GM12878 (cell line): Measurements from ENCODE around the gene PTS. TPM values are rescaled to one million over a fixed set of nuclear protein-coding genes. Genes with fewer than 3 reads are reported as not detected.

Experiments used
- ATAC-seq: fragments of 200-7000 bp; cut with Tn5 transposase; 3 replicates; pipeline ENCODE4 v1.9.1; 2020; ENCODE audit warnings: mild to moderate bottlenecking, moderate library complexity
- BruUV-seq: library from RNA; stranded (reverse); fragments of 400-500 nt; replicated peaks from 2 replicates; lab custom pipeline; 2021; lab: Mats Ljungman, UMichigan
- CTCF ChIA-PET: fragments of 300-600 bp; sonication (Branson Sonifier 250); formaldehyde crosslinking; extraction: SDS; loops from one replicate; lab custom pipeline; 2021; ENCODE audit warnings: inconsistent platforms; lab: Yijun Ruan, JAX
- POLR2A ChIA-PET: fragments of 350-600 bp; formaldehyde crosslinking; extraction: SDS; loops from one replicate; lab custom pipeline; 2021; ENCODE audit warnings: inconsistent platforms; lab: Charles Lee
- RAD21 ChIA-PET: fragments of 300-600 bp; sonication (Branson Sonifier 250); formaldehyde crosslinking; loops from one replicate; lab custom pipeline; 2023; ENCODE audit warnings: antibody characterized with exemption; ENCODE audit not compliant: unreplicated experiment; lab: Charles Lee
- SMC1A ChIA-PET: fragments of 300-600 bp; sonication (Branson Sonifier 250); formaldehyde crosslinking; loops from one replicate; lab custom pipeline; 2023; ENCODE audit not compliant: unreplicated experiment, uncharacterized antibody; lab: Charles Lee
- DNase-seq: peaks from one replicate; pipeline ENCODE4 v3.0.0-alpha.2; 2011; ENCODE audit warnings: low read depth, low spot score
- FAIRE-seq: peaks from 3 replicates; lab custom pipeline; 2011; peaks lifted over from hg19 to GRCh38; lab: Jason Lieb, UNC
- H2AFZ ChIP-seq: 2 replicates; pipeline ENCODE4 v1.6.0; 2011; ENCODE audit warnings: low read depth, low read length, control low read depth; ENCODE audit not compliant: control insufficient read depth
- H3K27ac ChIP-seq: 2 replicates; pipeline ENCODE4 v1.5.1; 2011; ENCODE audit warnings: control low read depth; ENCODE audit not compliant: control insufficient read depth, insufficient read depth
- H3K27me3 ChIP-seq, 2 experiments: replicated peaks in 1 of 2; 2 replicates each; pipeline versions ENCODE4 v1.6.0 to v1.6.1; 2011; ENCODE audit warnings: low read length in 1 of 2; ENCODE audit not compliant: control insufficient read depth in 2 of 2, insufficient read depth in 2 of 2
- H3K36me3 ChIP-seq, 2 experiments: 2 replicates each; pipeline ENCODE4 v1.5.1; 2011; ENCODE audit warnings: low read length in 1 of 2; ENCODE audit not compliant: control insufficient read depth in 2 of 2, insufficient read depth in 2 of 2
- H3K4me1 ChIP-seq: 2 replicates; pipeline ENCODE4 v1.6.1; 2011; ENCODE audit warnings: mild to moderate bottlenecking, low read length, moderate library complexity, mixed read lengths; ENCODE audit not compliant: control insufficient read depth, insufficient read depth
- H3K4me2 ChIP-seq: 2 replicates; pipeline ENCODE4 v1.6.0; 2011; ENCODE audit warnings: control low read depth; ENCODE audit not compliant: control insufficient read depth, insufficient read depth
- H3K4me3 ChIP-seq: fragments of 200-600 bp; sonication (generic); 2 replicates; pipeline ENCODE4 v1.5.1; 2016
- H3K79me2 ChIP-seq: 2 replicates; pipeline ENCODE4 v1.6.0; 2011; ENCODE audit warnings: low read length; ENCODE audit not compliant: control insufficient read depth, insufficient read depth
- H3K9ac ChIP-seq: 2 replicates; pipeline ENCODE4 v1.8.0; 2011; ENCODE audit warnings: low read length, control low read depth, mixed read lengths; ENCODE audit not compliant: control insufficient read depth, insufficient read depth
- H3K9me3 ChIP-seq: replicated peaks from 3 replicates; pipeline ENCODE4 v1.5.1; 2011; ENCODE audit warnings: mild to moderate bottlenecking, low read length; ENCODE audit not compliant: control insufficient read depth, insufficient read depth
- H4K20me1 ChIP-seq: 2 replicates; pipeline ENCODE4 v1.6.0; 2011; ENCODE audit not compliant: control insufficient read depth, insufficient read depth
- ASH2L ChIP-seq: fragments of 300-600, 200-600 bp; sonication (generic); IDR thresholded peaks from 2 replicates; pipeline ENCODE4 v1.6.1; 2017; ENCODE audit warnings: low read depth, mild to moderate bottlenecking, borderline replicate concordance
- NR2C1 ChIP-seq: fragments of 450-650 bp; IDR thresholded peaks from 2 replicates; pipeline ENCODE4 v1.6.1; 2017; ENCODE audit warnings: antibody characterized with exemption, mild to moderate bottlenecking, moderate library complexity
- WGBS: methylation state at CpG from one replicate; pipeline ENCODE4 v1.1.6; 2016; ENCODE audit warnings: low lambda C conversion rate; ENCODE audit not compliant: insufficient replicate concordance, insufficient coverage; ENCODE audit errors: missing lambda C conversion rate; 5-methylcytosine and 5-hydroxymethylcytosine counted together
- in situ Hi-C: fragments of 300-500 bp; cut with MboI; formaldehyde crosslinking; loops from 9 replicates; pipeline ENCODE4 v1.14.3; 2018; ENCODE audit warnings: mixed read lengths
- intact Hi-C: fragments of 100-400 bp; cut with micrococcal nuclease; formaldehyde crosslinking; loops from one replicate; pipeline ENCODE4 v1.14.2; 2022; ENCODE audit not compliant: unreplicated experiment
- polyA plus RNA-seq, 11 experiments: library from polyadenylated mRNA; depleted of rRNA in 4 of 11; unstranded in 6 of 11; stranded (reverse) in 5 of 11; fragments of >200 nt; fragmentation: Nextera tagmentation in 4 of 11; fragmentation: Illumina TruSeq in 1 of 11; extraction: Ambion mirVana in 4 of 11; extraction: Trizol in 1 of 11; gene quantifications; 1 replicate in 1 of 11; 2 replicates in 10 of 11; pipeline versions ENCODE4 v1.2.1 to v1.2.3, GENCODE V29; 2011 to 2016; ENCODE audit warnings: inconsistent platforms in 2 of 11, missing spikeins in 2 of 11, low read depth in 1 of 11
- small RNA-seq: library from RNA; depleted of rRNA; stranded (forward); fragments of <200 nt; gene quantifications from one replicate; pipeline ENCODE3, GENCODE V24; 2014
- total RNA-seq, 4 experiments: library from RNA; depleted of rRNA in 3 of 4; stranded (reverse); fragments of >200 nt in 3 of 4; fragmentation: Illumina TruSeq in 1 of 4; extraction: Trizol in 1 of 4; gene quantifications; 2 replicates each; pipeline versions ENCODE4 v1.2.1 to v1.2.3, GENCODE V29; 2013 to 2021

Gene PTS
- total and polyA plus RNA-seq, 10 of the 15 experiments (the other 5 are each of a cell fraction or from before 2014, with no cell fraction given) = 11.7 to 47.6 (median 15.5) TPM

DNA sequence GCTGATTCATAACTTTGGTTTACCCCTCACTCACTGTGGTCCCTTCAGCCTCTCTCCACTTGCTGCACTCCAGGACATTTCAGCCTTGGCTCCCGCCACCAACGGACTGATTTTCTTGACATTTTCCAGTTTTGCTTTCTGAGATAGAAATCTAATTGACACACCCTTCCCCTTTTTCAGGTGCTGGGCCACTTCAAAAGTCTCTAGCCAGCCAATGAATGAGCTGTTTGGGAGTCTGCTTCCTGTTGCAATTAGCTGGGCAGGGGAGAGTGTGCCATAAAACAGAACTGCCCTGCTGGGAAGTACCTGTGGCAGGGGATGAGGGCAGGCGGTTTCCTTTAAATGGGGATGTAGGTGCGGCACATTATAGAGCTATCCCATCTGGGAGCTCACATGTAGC is 55.5 kb downstream of the PTS start:
- SMC1A ChIA-PET = interaction anchor here (0.7 to 8.4 kb wide), 7 partner anchors 11 to 1008 kb away, joined by 3 to 161 read pairs (median 4); partner anchors contain the start of gene PTS
- Histone ChIP-seq H3K9me3 (no peaks in the 10 kb centered on the region), H3K4me3 (no peak overlapping the region), H2AFZ (no peak overlapping the region), H3K27me3 (no peaks in the 10 kb centered on the region), H3K79me2 (no peaks in the 10 kb centered on the region), H4K20me1 (no peaks in the 10 kb centered on the region), H3K9ac (no peak overlapping the region), H3K4me2 (no peak overlapping the region), H3K27ac (no peak overlapping the region), H3K36me3 (no peaks in the 10 kb centered on the region), H3K4me1 (no peaks in the 10 kb centered on the region)
- CTCF ChIA-PET = interaction anchor here (0.5 to 9.3 kb wide), 16 partner anchors 7 to 1249 kb away, joined by 3 to 314 read pairs (median 5); partner anchors contain the start of gene PTS
- TF ChIP-seq ASH2L = no peak
- TF ChIP-seq NR2C1 = no peak
- in situ Hi-C loops (loop anchor here (5.0 kb wide), 1 partner anchor 169 kb away; no protein-coding TSS in a partner anchor), intact Hi-C loops (loop anchor here (2.0 kb wide), 1 partner anchor 347 kb away; no protein-coding TSS in a partner anchor)
- RAD21 ChIA-PET = interaction anchor here (1.1 to 3.7 kb wide), 5 partner anchors 62 to 1008 kb away, joined by 3 to 62 read pairs (median 14); no protein-coding TSS in a partner anchor
- 3% methylated on average over 4 of the region's 4 CpGs for WGBS
- DNase-seq (no peak), FAIRE-seq (no peak), ATAC-seq (no peak)
- POLR2A ChIA-PET = interaction anchor here (0.6 kb wide), 1 partner anchor 40 kb away, joined by 3 read pairs; no protein-coding TSS in a partner anchor
- no TSS peak for BruUV-seq

Small RNA genes lying within 50 kb of the gene (small RNA-seq; reads per million reads assigned to genes)
- not detected for gene MRPS36P4

Other genes starting within 250 kb of the PTS start
Only the 7 nearest of the 9 such genes appear.
- 16.3 and 20.6 TPM in 2 replicates for gene NKAPD1, start 152.1 kb upstream of the PTS start, total RNA-seq (2014; rRNA removed)
- gene NKAPD1, start 152.1 kb upstream of the PTS start, total RNA-seq (2014; rRNA removed; fragmentation: Illumina TruSeq; extraction: Trizol) = 38.7 TPM in 2 replicates
- 18.1 and 19.2 TPM in 2 replicates for gene NKAPD1, start 152.1 kb upstream of the PTS start, total RNA-seq (2021)
- gene NKAPD1, start 152.1 kb upstream of the PTS start, polyA plus RNA-seq (2011; rRNA removed) = 22.3 and 37.5 TPM in 2 replicates
- 43.3 and 53.9 TPM in 2 replicates for gene NKAPD1, start 152.1 kb upstream of the PTS start, polyA plus RNA-seq (2014; fragmentation: Illumina TruSeq; extraction: Trizol)
- gene NKAPD1, start 152.1 kb upstream of the PTS start, polyA plus RNA-seq (2014; fragmentation: Nextera tagmentation; extraction: Ambion mirVana) = 10 to 100 TPM in 1 of 2 experiments, 1 to 10 TPM in 1; 9.6 to 11.5 TPM
- 14.7 and 17.6 TPM in 2 replicates for gene NKAPD1, start 152.1 kb upstream of the PTS start, polyA plus RNA-seq (2014; rRNA removed)
- 10 to 100 TPM; 19.2 to 21.5 TPM for gene NKAPD1, start 152.1 kb upstream of the PTS start, polyA plus RNA-seq (2016; fragmentation: Nextera tagmentation; extraction: Ambion mirVana)
- 143 and 155 TPM in 2 replicates for gene TIMM8B, start 139.7 kb upstream of the PTS start, total RNA-seq (2014; rRNA removed)
- 71.5 and 76.0 TPM in 2 replicates for gene TIMM8B, start 139.7 kb upstream of the PTS start, total RNA-seq (2014; rRNA removed; fragmentation: Illumina TruSeq; extraction: Trizol)
- 72.7 and 83.0 TPM in 2 replicates for gene TIMM8B, start 139.7 kb upstream of the PTS start, total RNA-seq (2021)
- gene TIMM8B, start 139.7 kb upstream of the PTS start, polyA plus RNA-seq (2011; rRNA removed) = 76.8 and 92.4 TPM in 2 replicates
- 26.4 and 64.9 TPM in 2 replicates for gene TIMM8B, start 139.7 kb upstream of the PTS start, polyA plus RNA-seq (2014; fragmentation: Illumina TruSeq; extraction: Trizol)
- 100 to 1,000 TPM; 247 to 271 TPM for gene TIMM8B, start 139.7 kb upstream of the PTS start, polyA plus RNA-seq (2014; fragmentation: Nextera tagmentation; extraction: Ambion mirVana)
- 123 and 154 TPM in 2 replicates for gene TIMM8B, start 139.7 kb upstream of the PTS start, polyA plus RNA-seq (2014; rRNA removed)
- 100 to 1,000 TPM; 201 to 214 TPM for gene TIMM8B, start 139.7 kb upstream of the PTS start, polyA plus RNA-seq (2016; fragmentation: Nextera tagmentation; extraction: Ambion mirVana)
- gene SDHD, start 139.6 kb upstream of the PTS start, total RNA-seq (2014; rRNA removed) = 138 and 162 TPM in 2 replicates
- gene SDHD, start 139.6 kb upstream of the PTS start, total RNA-seq (2014; rRNA removed; fragmentation: Illumina TruSeq; extraction: Trizol) = 114 and 119 TPM in 2 replicates
- gene SDHD, start 139.6 kb upstream of the PTS start, total RNA-seq (2021) = 117 and 120 TPM in 2 replicates
- gene SDHD, start 139.6 kb upstream of the PTS start, polyA plus RNA-seq (2011; rRNA removed) = 198 and 232 TPM in 2 replicates
- 142 and 159 TPM in 2 replicates for gene SDHD, start 139.6 kb upstream of the PTS start, polyA plus RNA-seq (2014; fragmentation: Illumina TruSeq; extraction: Trizol)
- 100 to 1,000 TPM; 469 to 775 TPM for gene SDHD, start 139.6 kb upstream of the PTS start, polyA plus RNA-seq (2014; fragmentation: Nextera tagmentation; extraction: Ambion mirVana)
- 119 and 133 TPM in 2 replicates for gene SDHD, start 139.6 kb upstream of the PTS start, polyA plus RNA-seq (2014; rRNA removed)
- 100 to 1,000 TPM; 312 to 346 TPM for gene SDHD, start 139.6 kb upstream of the PTS start, polyA plus RNA-seq (2016; fragmentation: Nextera tagmentation; extraction: Ambion mirVana)
- gene IL18, start 62.3 kb upstream of the PTS start, total RNA-seq (2014; rRNA removed) = 0.11 and 0.17 TPM in 2 replicates
- gene IL18, start 62.3 kb upstream of the PTS start, total RNA-seq (2014; rRNA removed; fragmentation: Illumina TruSeq; extraction: Trizol) = 0.32 and 0.40 TPM in 2 replicates
- 0.21 and 0.24 TPM in 2 replicates for gene IL18, start 62.3 kb upstream of the PTS start, total RNA-seq (2021)
- 0.12 TPM in 1 of 2 replicates, not detected in the other for gene IL18, start 62.3 kb upstream of the PTS start, polyA plus RNA-seq (2011; rRNA removed)
- 0.38 TPM in 1 of 2 replicates, not detected in the other for gene IL18, start 62.3 kb upstream of the PTS start, polyA plus RNA-seq (2014; fragmentation: Illumina TruSeq; extraction: Trizol)
- gene IL18, start 62.3 kb upstream of the PTS start, polyA plus RNA-seq (2014; fragmentation: Nextera tagmentation; extraction: Ambion mirVana) = under 1 TPM; 0.40 to 0.42 TPM
- gene IL18, start 62.3 kb upstream of the PTS start, polyA plus RNA-seq (2014; rRNA removed) = 0.27 and 0.34 TPM in 2 replicates
- gene IL18, start 62.3 kb upstream of the PTS start, polyA plus RNA-seq (2016; fragmentation: Nextera tagmentation; extraction: Ambion mirVana) = under 1 TPM; 0.15 to 0.19 TPM
- 0.16 TPM in 1 of 2 replicates, not detected in the other for gene TEX12, start 59.1 kb upstream of the PTS start, total RNA-seq (2014; rRNA removed)
- 0.18 and 0.41 TPM in 2 replicates for gene TEX12, start 59.1 kb upstream of the PTS start, total RNA-seq (2014; rRNA removed; fragmentation: Illumina TruSeq; extraction: Trizol)
- gene TEX12, start 59.1 kb upstream of the PTS start, total RNA-seq (2021) = 0.51 TPM in 1 of 2 replicates, not detected in the other
- gene TEX12, start 59.1 kb upstream of the PTS start, polyA plus RNA-seq (2011; rRNA removed) = 0.11 and 0.27 TPM in 2 replicates
- 0.50 and 1.1 TPM in 2 replicates for gene TEX12, start 59.1 kb upstream of the PTS start, polyA plus RNA-seq (2014; fragmentation: Illumina TruSeq; extraction: Trizol)
- 1 to 10 TPM in 1 of 2 experiments, under 1 TPM in 1; 0.79 to 1.3 TPM for gene TEX12, start 59.1 kb upstream of the PTS start, polyA plus RNA-seq (2014; fragmentation: Nextera tagmentation; extraction: Ambion mirVana)
- 0.14 and 0.29 TPM in 2 replicates for gene TEX12, start 59.1 kb upstream of the PTS start, polyA plus RNA-seq (2014; rRNA removed)
- under 1 TPM; 0.28 to 0.68 TPM for gene TEX12, start 59.1 kb upstream of the PTS start, polyA plus RNA-seq (2016; fragmentation: Nextera tagmentation; extraction: Ambion mirVana)
- gene BCO2, start 50.9 kb upstream of the PTS start, total RNA-seq (2014; rRNA removed) = 0.51 and 0.54 TPM in 2 replicates
- 0.63 and 0.74 TPM in 2 replicates for gene BCO2, start 50.9 kb upstream of the PTS start, total RNA-seq (2014; rRNA removed; fragmentation: Illumina TruSeq; extraction: Trizol)
- 0.51 and 0.56 TPM in 2 replicates for gene BCO2, start 50.9 kb upstream of the PTS start, total RNA-seq (2021)
- 1.0 and 2.4 TPM in 2 replicates for gene BCO2, start 50.9 kb upstream of the PTS start, polyA plus RNA-seq (2011; rRNA removed)
- gene BCO2, start 50.9 kb upstream of the PTS start, polyA plus RNA-seq (2014; fragmentation: Illumina TruSeq; extraction: Trizol) = 0.13 and 0.62 TPM in 2 replicates
- gene BCO2, start 50.9 kb upstream of the PTS start, polyA plus RNA-seq (2014; fragmentation: Nextera tagmentation; extraction: Ambion mirVana) = under 1 TPM; 0.29 to 0.42 TPM
- 0.77 and 1.7 TPM in 2 replicates for gene BCO2, start 50.9 kb upstream of the PTS start, polyA plus RNA-seq (2014; rRNA removed)
- gene BCO2, start 50.9 kb upstream of the PTS start, polyA plus RNA-seq (2016; fragmentation: Nextera tagmentation; extraction: Ambion mirVana) = under 1 TPM; 0.53 to 0.70 TPM
- not detected in 2 replicates for gene PLET1, start 34.4 kb downstream of the PTS start, total RNA-seq (2014; rRNA removed)
- gene PLET1, start 34.4 kb downstream of the PTS start, total RNA-seq (2014; rRNA removed; fragmentation: Illumina TruSeq; extraction: Trizol) = not detected in 2 replicates
- not detected in 2 replicates for gene PLET1, start 34.4 kb downstream of the PTS start, total RNA-seq (2021)
- not detected in 2 replicates for gene PLET1, start 34.4 kb downstream of the PTS start, polyA plus RNA-seq (2011; rRNA removed)
- gene PLET1, start 34.4 kb downstream of the PTS start, polyA plus RNA-seq (2014; fragmentation: Illumina TruSeq; extraction: Trizol) = not detected in 2 replicates
- not detected for gene PLET1, start 34.4 kb downstream of the PTS start, polyA plus RNA-seq (2014; fragmentation: Nextera tagmentation; extraction: Ambion mirVana)
- not detected in 2 replicates for gene PLET1, start 34.4 kb downstream of the PTS start, polyA plus RNA-seq (2014; rRNA removed)
- not detected for gene PLET1, start 34.4 kb downstream of the PTS start, polyA plus RNA-seq (2016; fragmentation: Nextera tagmentation; extraction: Ambion mirVana)